Lower leg skin (tissue), 3 donors: ENCODE results near the gene OR2W3.

Experiments
- POLR2A ChIP-seq, 2 donors: fragments of 450-650 bp; IDR thresholded peaks; one replicate each; pipeline ENCODE4 v1.6.1; 2016 to 2017; ENCODE audit warnings: antibody characterized with exemption in 2 of 2, mild to moderate bottlenecking in 1 of 2, moderate library complexity in 1 of 2
- TF ChIP-seq, protein P1 (sequence below), 3 donors: fragments of 450-650 bp; IDR thresholded peaks; one replicate each; pipeline ENCODE4 v1.5.1; 2016; ENCODE audit warnings: antibody characterized with exemption in 3 of 3, mild to moderate bottlenecking in 3 of 3, moderate library complexity in 2 of 3

DNA sequence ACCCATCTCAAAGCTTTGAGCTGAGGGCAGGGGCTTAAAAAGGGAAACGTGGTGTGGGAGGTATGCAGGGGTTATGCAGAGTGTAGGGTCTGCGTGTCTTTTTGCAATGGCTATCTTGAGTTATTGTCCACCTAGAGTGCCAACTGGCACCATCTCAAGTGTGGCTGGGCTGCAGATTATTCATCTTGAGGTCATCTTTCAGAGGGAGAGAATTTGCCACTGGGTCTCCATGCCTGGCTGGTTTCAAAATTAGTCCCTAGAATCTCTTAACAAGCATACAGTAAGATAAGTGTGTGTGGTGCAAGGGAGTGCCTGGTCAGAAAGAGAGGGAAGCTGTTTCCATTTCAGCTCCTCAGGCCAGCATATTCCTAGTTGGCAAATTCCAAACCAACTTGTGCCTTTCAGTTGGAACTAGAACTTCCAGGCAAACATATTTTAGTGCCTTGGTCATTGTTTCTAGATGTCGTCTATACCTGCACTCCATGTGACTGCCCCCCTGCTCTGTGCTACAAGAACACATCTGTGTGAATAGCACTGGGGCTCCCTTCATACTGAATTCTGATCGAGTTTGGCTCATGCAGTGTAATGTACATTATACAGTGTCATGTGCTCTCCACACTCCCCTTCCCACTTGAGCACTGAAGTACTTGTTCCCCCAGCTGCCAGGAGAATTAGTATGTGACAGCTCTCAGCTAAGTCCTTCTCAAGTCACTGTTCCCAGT, 19.7 kb downstream of the OR2W3 start:
- TF ChIP-seq, protein P1, sequence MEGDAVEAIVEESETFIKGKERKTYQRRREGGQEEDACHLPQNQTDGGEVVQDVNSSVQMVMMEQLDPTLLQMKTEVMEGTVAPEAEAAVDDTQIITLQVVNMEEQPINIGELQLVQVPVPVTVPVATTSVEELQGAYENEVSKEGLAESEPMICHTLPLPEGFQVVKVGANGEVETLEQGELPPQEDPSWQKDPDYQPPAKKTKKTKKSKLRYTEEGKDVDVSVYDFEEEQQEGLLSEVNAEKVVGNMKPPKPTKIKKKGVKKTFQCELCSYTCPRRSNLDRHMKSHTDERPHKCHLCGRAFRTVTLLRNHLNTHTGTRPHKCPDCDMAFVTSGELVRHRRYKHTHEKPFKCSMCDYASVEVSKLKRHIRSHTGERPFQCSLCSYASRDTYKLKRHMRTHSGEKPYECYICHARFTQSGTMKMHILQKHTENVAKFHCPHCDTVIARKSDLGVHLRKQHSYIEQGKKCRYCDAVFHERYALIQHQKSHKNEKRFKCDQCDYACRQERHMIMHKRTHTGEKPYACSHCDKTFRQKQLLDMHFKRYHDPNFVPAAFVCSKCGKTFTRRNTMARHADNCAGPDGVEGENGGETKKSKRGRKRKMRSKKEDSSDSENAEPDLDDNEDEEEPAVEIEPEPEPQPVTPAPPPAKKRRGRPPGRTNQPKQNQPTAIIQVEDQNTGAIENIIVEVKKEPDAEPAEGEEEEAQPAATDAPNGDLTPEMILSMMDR (IDR thresholded peaks at IDR 0.05): no peak
- no peak for TF ChIP-seq POLR2A (IDR thresholded peaks at IDR 0.05)
